ENCODE measurements around the gene TMEM132C. TPM values are rescaled to one million over a fixed set of nuclear protein-coding genes. Genes with fewer than 3 reads are reported as not detected.

Gene TMEM132C
- total RNA-seq, 1 experiment from 2014 or later: not detected

- DNase-seq (ENCODE audit: extremely low read depth, low read depth): no peak
Measured at GRCh38 chr12:128286970-128287369, 20.0 kb downstream of the TMEM132C start.

- no peak for DNase-seq (ENCODE audit: extremely low read depth, low read depth)
Measured at GRCh38 chr12:128288357-128288756, 21.4 kb downstream of the TMEM132C start.

- DNase-seq (ENCODE audit: extremely low read depth, low read depth): no peak
Measured at GRCh38 chr12:128288896-128289295, 21.9 kb downstream of the TMEM132C start.

GRCh38 chr12:128290938-128291337 is 24.0 kb downstream of the TMEM132C start:
- DNase-seq (ENCODE audit: extremely low read depth, low read depth): no peak

- DNase-seq (ENCODE audit: extremely low read depth, low read depth): no peak
Measured at GRCh38 chr12:128298091-128298748, 31.2 kb downstream of the TMEM132C start.

GRCh38 chr12:128305336-128305892 is 38.4 kb downstream of the TMEM132C start:
- DNase-seq (ENCODE audit: extremely low read depth, low read depth): no peak

- DNase-seq (ENCODE audit: extremely low read depth, low read depth): no peak
Measured at GRCh38 chr12:128307791-128308190, 40.8 kb downstream of the TMEM132C start.

GRCh38 chr12:128312661-128313060 is 45.7 kb downstream of the TMEM132C start:
- no peak for DNase-seq (ENCODE audit: extremely low read depth, low read depth)

- DNase-seq (ENCODE audit: extremely low read depth, low read depth): no peak
Measured at GRCh38 chr12:128313931-128314330, 47.0 kb downstream of the TMEM132C start.

GRCh38 chr12:128314611-128315010 is 47.6 kb downstream of the TMEM132C start:
- no peak for DNase-seq (ENCODE audit: extremely low read depth, low read depth)

- DNase-seq (ENCODE audit: extremely low read depth, low read depth): no peak
Measured at GRCh38 chr12:128316078-128316477, 49.1 kb downstream of the TMEM132C start.

- no peak for DNase-seq (ENCODE audit: extremely low read depth, low read depth)
Measured at GRCh38 chr12:128316973-128317526, 50.1 kb downstream of the TMEM132C start.

GRCh38 chr12:128318341-128318740 is 51.4 kb downstream of the TMEM132C start:
- DNase-seq (ENCODE audit: extremely low read depth, low read depth): no peak

- DNase-seq (ENCODE audit: extremely low read depth, low read depth): no peak
Measured at GRCh38 chr12:128318946-128319345, 52.0 kb downstream of the TMEM132C start.

- DNase-seq (ENCODE audit: extremely low read depth, low read depth): no peak
Measured at GRCh38 chr12:128322341-128322740, 55.4 kb downstream of the TMEM132C start.

GRCh38 chr12:128323145-128323920 is 56.4 kb downstream of the TMEM132C start:
- DNase-seq (ENCODE audit: extremely low read depth, low read depth): no peak

GRCh38 chr12:128325646-128326045 is 58.7 kb downstream of the TMEM132C start:
- no peak for DNase-seq (ENCODE audit: extremely low read depth, low read depth)

- DNase-seq (ENCODE audit: extremely low read depth, low read depth): no peak
Measured at GRCh38 chr12:128326406-128326805, 59.4 kb downstream of the TMEM132C start.

- DNase-seq (ENCODE audit: extremely low read depth, low read depth): no peak
Measured at GRCh38 chr12:128328961-128329360, 62.0 kb downstream of the TMEM132C start.

- DNase-seq (ENCODE audit: extremely low read depth, low read depth): no peak
Measured at GRCh38 chr12:128336204-128337070, 69.5 kb downstream of the TMEM132C start.

GRCh38 chr12:128337071-128337345 is 70.0 kb downstream of the TMEM132C start:
- DNase-seq (ENCODE audit: extremely low read depth, low read depth): no peak
